Measurements from ENCODE around the gene ARF3. TPM values are rescaled to one million over a fixed set of nuclear protein-coding genes. Genes with fewer than 3 reads are reported as not detected.

Gene ARF3
- total RNA-seq, 1 donor from 2014 or later, result 162 TPM

DNA sequence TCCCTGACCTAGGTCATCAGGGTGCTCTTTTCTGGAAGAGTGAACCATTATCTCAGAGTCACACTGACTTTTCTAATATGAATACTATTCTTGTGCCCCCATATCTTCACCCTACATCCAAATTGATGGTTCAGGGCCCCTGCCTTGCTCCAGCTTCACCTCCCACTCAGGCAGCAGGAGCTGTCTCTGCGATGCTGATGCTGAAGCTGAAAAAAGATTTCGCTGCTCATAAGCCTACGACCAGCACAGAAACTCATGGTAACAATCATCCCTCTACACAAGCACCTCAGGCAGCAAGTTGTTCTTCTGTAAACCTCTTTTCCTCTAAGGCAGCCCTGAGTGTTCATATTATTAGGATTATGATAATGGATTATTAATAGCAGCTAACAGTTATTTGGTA is 3.2 kb downstream of the ARF3 start:
- no peaks in the 10 kb centered on the region for H3K36me3 Mint-ChIP-seq (ENCODE audit: unreplicated experiment)
- no peak overlapping the region for H3K4me3 Mint-ChIP-seq (ENCODE audit: unreplicated experiment)
- peaks cover 15% of the 10 kb centered on the region for H3K4me1 Mint-ChIP-seq (ENCODE audit: low read depth, unreplicated experiment)
- H3K27ac Mint-ChIP-seq (ENCODE audit: unreplicated experiment), result no peak overlapping the region
- H3K9me3 Mint-ChIP-seq (ENCODE audit: unreplicated experiment), result no peaks in the 10 kb centered on the region
- H3K27me3 Mint-ChIP-seq (ENCODE audit: unreplicated experiment), result no peaks in the 10 kb centered on the region
- TF ChIP-seq, protein P1, sequence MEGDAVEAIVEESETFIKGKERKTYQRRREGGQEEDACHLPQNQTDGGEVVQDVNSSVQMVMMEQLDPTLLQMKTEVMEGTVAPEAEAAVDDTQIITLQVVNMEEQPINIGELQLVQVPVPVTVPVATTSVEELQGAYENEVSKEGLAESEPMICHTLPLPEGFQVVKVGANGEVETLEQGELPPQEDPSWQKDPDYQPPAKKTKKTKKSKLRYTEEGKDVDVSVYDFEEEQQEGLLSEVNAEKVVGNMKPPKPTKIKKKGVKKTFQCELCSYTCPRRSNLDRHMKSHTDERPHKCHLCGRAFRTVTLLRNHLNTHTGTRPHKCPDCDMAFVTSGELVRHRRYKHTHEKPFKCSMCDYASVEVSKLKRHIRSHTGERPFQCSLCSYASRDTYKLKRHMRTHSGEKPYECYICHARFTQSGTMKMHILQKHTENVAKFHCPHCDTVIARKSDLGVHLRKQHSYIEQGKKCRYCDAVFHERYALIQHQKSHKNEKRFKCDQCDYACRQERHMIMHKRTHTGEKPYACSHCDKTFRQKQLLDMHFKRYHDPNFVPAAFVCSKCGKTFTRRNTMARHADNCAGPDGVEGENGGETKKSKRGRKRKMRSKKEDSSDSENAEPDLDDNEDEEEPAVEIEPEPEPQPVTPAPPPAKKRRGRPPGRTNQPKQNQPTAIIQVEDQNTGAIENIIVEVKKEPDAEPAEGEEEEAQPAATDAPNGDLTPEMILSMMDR (IDR thresholded peaks at IDR 0.05; ENCODE audit: partially characterized antibody, unreplicated experiment), result no peak
- DNase-seq, result no peak

DNA sequence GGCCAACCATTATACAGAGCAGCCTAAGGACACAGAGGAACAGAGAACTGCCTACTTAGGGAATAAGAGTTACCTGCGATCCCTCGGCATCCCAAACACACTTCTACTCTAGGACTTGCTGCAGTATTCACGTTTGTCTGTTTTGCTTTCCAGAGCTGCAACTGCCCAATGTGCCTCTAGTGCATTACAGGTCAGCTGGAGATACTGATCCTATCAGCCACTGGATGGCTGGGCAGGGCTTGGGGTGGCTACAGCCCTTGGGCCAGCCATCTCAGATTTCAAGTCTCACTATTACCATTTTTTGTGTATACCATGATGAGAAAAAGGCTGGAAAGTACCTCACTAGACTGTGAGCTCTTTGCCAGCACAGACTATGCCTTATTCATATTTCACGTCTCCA is 4.6 kb downstream of the ARF3 start:
- Mint-ChIP-seq H3K36me3 (ENCODE audit: unreplicated experiment) (no peaks in the 10 kb centered on the region), H3K4me3 (ENCODE audit: unreplicated experiment) (no peak overlapping the region), H3K27me3 (ENCODE audit: unreplicated experiment) (no peaks in the 10 kb centered on the region), H3K27ac (ENCODE audit: unreplicated experiment) (no peak overlapping the region), H3K4me1 (ENCODE audit: low read depth, unreplicated experiment) (peaks cover 15% of the 10 kb centered on the region), H3K9me3 (ENCODE audit: unreplicated experiment) (no peaks in the 10 kb centered on the region)
- TF ChIP-seq, protein P1 (IDR thresholded peaks at IDR 0.05; ENCODE audit: partially characterized antibody, unreplicated experiment), result no peak
- DNase-seq, result no peak

DNA sequence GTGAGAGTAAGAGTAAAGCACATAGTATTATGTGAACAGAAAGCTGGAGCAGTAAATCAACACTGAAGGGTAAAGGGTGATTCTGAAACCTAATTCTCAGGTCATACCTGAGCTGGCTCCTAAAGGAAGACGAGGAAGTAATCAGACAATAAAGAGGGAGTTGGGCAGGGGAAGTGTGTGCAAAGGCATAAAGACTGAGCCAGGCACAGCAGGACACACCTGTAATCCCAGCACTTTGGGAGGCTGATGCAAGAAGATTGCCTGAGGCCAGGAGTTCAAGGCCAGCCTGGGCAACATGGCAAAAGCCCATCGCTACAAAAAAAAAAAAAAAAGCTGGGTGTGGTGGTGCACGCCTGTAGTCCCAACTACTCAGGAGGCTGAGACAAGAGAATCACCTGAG is 9.6 kb downstream of the ARF3 start:
- Mint-ChIP-seq H3K4me3 (ENCODE audit: unreplicated experiment) (no peak overlapping the region), H3K9me3 (ENCODE audit: unreplicated experiment) (peaks cover 4% of the 10 kb centered on the region), H3K4me1 (ENCODE audit: low read depth, unreplicated experiment) (peaks cover 13% of the 10 kb centered on the region), H3K27ac (ENCODE audit: unreplicated experiment) (no peak overlapping the region), H3K36me3 (ENCODE audit: unreplicated experiment) (no peaks in the 10 kb centered on the region), H3K27me3 (ENCODE audit: unreplicated experiment) (peaks cover 3% of the 10 kb centered on the region)
- DNase-seq, result no peak
- TF ChIP-seq, protein P1 (IDR thresholded peaks at IDR 0.05; ENCODE audit: partially characterized antibody, unreplicated experiment), result no peak

DNA sequence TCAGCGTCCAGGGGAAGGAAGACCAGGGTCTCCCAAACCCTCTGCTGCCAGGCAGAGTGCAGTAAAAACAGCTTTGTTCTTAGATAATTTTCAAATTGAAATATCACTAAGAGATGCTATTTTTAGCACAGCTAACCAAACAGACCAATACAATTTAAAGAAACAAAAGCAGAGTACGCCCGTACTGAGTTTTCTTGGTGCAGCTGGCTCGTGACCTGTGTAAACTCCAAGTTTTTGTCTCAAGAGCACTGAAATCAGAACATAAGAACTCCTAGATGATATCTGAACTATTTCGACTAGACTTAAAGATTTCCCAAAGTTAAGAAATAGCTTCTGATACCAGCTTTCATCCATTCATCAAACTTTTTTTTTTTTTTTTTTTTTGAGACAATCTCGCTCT is 10.3 kb downstream of the ARF3 start:
- H3K9me3 Mint-ChIP-seq (ENCODE audit: unreplicated experiment), result peaks cover 4% of the 10 kb centered on the region
- H3K4me1 Mint-ChIP-seq (ENCODE audit: low read depth, unreplicated experiment), result peaks cover 13% of the 10 kb centered on the region
- H3K36me3 Mint-ChIP-seq (ENCODE audit: unreplicated experiment), result no peaks in the 10 kb centered on the region
- H3K27me3 Mint-ChIP-seq (ENCODE audit: unreplicated experiment), result peaks cover 5% of the 10 kb centered on the region
- no peak overlapping the region for H3K27ac Mint-ChIP-seq (ENCODE audit: unreplicated experiment)
- DNase-seq, result no peak
- TF ChIP-seq, protein P1 (IDR thresholded peaks at IDR 0.05; ENCODE audit: partially characterized antibody, unreplicated experiment), result no peak
- no peak overlapping the region for H3K4me3 Mint-ChIP-seq (ENCODE audit: unreplicated experiment)

DNA sequence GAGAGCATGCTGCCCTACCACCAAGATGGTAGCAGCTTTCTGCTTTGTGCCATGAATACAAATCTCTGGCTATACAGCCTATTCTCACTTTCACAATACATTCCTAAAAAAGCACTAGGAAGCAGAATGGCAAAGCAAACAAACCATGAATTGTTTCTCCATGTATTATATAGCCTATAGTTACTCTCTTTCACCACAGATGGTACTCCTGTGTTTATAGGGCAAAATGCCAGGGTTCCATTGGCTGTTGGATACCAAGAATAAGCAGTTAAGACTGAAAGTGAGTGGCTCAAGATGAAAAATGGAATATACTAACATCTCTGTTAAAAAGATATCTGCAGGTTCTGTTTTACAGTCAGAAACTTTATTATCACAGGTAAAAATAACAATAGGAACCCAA is 11.1 kb downstream of the ARF3 start:
- no peak overlapping the region for H3K4me3 Mint-ChIP-seq (ENCODE audit: unreplicated experiment)
- H3K27me3 Mint-ChIP-seq (ENCODE audit: unreplicated experiment), result peaks cover 5% of the 10 kb centered on the region
- H3K36me3 Mint-ChIP-seq (ENCODE audit: unreplicated experiment), result no peaks in the 10 kb centered on the region
- H3K27ac Mint-ChIP-seq (ENCODE audit: unreplicated experiment), result no peak overlapping the region
- peaks cover 4% of the 10 kb centered on the region for H3K9me3 Mint-ChIP-seq (ENCODE audit: unreplicated experiment)
- TF ChIP-seq, protein P1 (IDR thresholded peaks at IDR 0.05; ENCODE audit: partially characterized antibody, unreplicated experiment), result no peak
- H3K4me1 Mint-ChIP-seq (ENCODE audit: low read depth, unreplicated experiment), result peaks cover 13% of the 10 kb centered on the region
- no peak for DNase-seq
